ACC112 (cell line): Measurements from ENCODE around the gene SALL3.

ENCODE experiments used
- H2AFZ ChIP-seq: fragments of 200-600 bp; sonication (generic); one replicate; pipeline ENCODE4 v1.6.0; 2017; ENCODE audit warnings: antibody characterized with exemption, low read length; ENCODE audit not compliant: unreplicated experiment
- H3K27ac ChIP-seq: fragments of 200-600 bp; sonication (generic); 2 replicates; pipeline ENCODE4 v1.5.1; 2014; ENCODE audit warnings: low read depth, mild to moderate bottlenecking, antibody characterized with exemption, low read length, moderate library complexity
- H3K27me3 ChIP-seq: fragments of 200-600 bp; sonication (generic); 2 replicates; pipeline ENCODE4 v1.6.1; 2014; ENCODE audit warnings: mild to moderate bottlenecking, antibody characterized with exemption, low read length, moderate library complexity, mixed read lengths; ENCODE audit not compliant: insufficient read depth
- H3K36me3 ChIP-seq: fragments of 200-600 bp; sonication (generic); 2 replicates; pipeline ENCODE4 v1.6.1; 2016; ENCODE audit warnings: mild to moderate bottlenecking, antibody characterized with exemption, low read length, moderate library complexity, mixed read lengths; ENCODE audit not compliant: insufficient read depth
- H3K4me1 ChIP-seq: fragments of 200-600 bp; sonication (generic); one replicate; pipeline ENCODE4 v1.6.1; 2016; ENCODE audit warnings: low read length, mixed read lengths; ENCODE audit not compliant: insufficient read depth, unreplicated experiment, control insufficient read depth
- H3K4me3 ChIP-seq: fragments of 200-600 bp; sonication (generic); 2 replicates; pipeline ENCODE4 v1.5.1; 2014; ENCODE audit warnings: mild to moderate bottlenecking, low read depth, low read length
- H3K79me2 ChIP-seq: fragments of 200-600 bp; sonication (generic); one replicate; pipeline ENCODE4 v1.6.0; 2016; ENCODE audit warnings: low read length; ENCODE audit not compliant: control insufficient read depth, unreplicated experiment, insufficient read depth

Gene SALL3

DNA sequence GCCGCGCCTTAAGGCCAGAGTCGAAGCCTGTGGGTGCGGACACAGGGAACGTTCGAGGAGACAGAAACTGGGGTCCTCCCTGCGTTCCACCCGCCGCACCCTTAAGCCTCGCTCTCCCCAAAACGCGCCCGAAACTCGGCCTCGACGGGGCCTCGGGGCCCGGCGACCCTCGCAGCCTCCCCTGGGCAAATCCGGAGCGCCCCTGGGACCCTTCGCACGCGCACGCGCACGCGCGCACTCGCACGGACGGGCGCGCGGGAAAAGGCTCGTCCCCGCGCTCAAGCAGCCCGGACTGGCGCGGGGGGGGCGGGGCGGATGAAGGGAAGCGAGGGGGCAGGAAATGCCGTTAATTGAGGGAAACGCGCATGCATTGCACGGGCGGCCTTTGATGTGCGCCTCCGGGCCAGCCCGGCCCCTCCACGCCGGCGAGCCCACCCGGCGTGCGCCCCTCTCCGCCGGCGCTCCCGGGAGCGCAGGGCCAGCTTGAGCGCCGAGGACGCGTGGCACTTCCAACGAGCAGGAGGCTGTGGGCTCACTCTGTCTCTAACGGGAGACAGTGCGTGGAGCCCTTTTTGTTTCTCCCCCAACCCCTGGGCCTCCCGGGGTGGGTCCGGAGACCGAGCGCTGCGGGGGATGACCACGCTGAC lies 5.4 kb upstream of the SALL3 start:
- Histone ChIP-seq H2AFZ (no peak overlapping the region), H3K27me3 (peaks cover 77% of the 10 kb centered on the region), H3K4me1 (no peaks in the 10 kb centered on the region), H3K4me3 (no peak overlapping the region), H3K79me2 (no peaks in the 10 kb centered on the region), H3K27ac (no peak overlapping the region), H3K36me3 (no peaks in the 10 kb centered on the region)

DNA sequence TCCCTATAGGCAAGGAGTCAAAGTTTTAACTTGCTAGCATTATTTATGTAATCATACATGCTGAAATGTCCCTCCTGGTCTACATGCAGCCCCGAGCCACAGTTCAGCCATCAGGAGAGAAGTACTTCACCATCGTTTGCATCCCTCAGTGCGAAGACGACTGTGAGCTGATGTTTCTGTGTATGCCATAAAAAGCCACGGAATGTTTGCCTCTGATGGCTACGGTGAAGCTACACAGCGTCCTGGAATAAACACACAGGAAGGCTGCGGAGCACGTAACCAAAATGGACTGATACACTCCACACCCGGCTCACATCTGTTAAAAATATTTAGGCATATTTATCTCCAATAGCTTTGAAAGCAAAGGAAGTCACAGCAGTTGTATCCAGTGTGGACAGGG lies 4.3 kb upstream of the SALL3 start:
- Histone ChIP-seq H3K4me1 (no peaks in the 10 kb centered on the region), H3K4me3 (no peak overlapping the region), H3K36me3 (no peaks in the 10 kb centered on the region), H3K27me3 (peaks cover 79% of the 10 kb centered on the region), H3K27ac (no peak overlapping the region), H3K79me2 (no peaks in the 10 kb centered on the region), H2AFZ (no peak overlapping the region)

DNA sequence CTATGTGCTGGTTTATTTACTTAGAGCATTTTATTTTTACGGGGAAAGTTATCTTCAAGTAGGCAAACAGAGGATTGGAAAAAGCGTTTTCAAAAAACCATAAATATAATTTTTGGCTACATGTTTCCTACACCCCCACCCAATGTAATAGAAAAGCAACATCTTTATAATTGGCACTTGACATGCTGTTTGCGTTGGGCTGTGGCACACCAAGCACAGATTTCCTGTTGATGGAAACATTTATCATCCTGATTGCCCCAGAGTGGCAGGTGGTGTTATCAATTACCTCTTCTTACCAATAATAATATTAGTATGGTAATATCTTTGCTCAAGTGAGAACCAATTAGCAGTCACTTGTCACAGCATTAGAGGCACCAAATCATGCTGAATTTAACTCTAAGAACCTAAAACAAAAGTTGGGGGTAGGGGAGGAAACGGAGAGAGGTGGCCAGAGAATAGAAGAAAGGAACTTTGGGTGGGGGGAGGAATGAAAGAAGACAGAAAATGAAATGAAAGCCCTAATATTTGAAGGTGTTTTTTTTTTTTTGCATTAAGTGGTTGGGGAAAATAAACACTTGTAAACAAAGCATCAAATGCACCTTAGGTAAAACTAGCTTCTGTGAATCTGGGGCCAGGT lies 3.8 kb upstream of the SALL3 start:
- H3K27ac ChIP-seq, result no peak overlapping the region
- no peak overlapping the region for H3K4me3 ChIP-seq
- H3K79me2 ChIP-seq, result no peaks in the 10 kb centered on the region
- no peaks in the 10 kb centered on the region for H3K4me1 ChIP-seq
- H3K36me3 ChIP-seq, result no peaks in the 10 kb centered on the region
- H2AFZ ChIP-seq, result no peak overlapping the region
- peaks cover 84% of the 10 kb centered on the region for H3K27me3 ChIP-seq

DNA sequence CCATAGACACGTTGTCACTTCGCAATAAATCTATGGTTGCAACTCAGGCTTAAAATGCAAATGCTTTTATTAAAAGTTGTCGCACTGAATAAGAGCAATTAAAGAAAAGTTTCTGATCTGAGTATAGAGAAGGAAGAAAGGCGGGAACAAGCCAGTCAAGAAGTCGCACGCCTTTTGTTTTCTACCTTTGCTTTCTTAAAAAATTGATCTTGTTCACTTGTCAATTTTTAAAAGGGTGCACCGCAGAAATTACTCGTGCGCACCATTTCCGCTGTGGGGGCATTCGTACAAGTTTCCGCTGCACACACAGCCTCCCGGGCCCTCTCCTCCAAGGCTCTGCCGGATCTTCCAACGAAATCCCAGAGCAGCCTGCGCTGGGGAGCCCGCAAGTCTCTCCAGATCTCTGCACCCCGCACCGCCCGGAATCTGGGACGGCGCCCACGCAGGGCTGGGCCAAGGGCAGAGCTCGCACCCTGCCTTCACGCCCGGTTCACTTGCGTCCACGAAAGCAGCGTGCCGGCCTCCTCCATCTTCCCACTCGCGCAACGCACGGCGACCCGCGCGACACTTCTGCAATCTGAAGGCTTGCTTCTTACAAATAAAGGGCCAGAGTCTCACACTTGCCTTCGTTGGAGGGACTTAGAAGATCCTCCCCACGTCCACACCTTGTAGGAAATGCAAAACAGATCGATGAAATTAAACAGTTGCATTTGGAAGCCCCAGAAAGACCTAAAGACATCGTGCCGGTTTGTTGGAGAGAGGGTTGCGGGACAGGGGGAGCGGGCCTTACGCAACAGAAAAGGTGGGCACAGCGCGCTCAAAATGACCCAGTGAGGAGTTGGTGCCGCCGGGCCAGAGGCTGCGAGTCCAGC lies 2.6 kb upstream of the SALL3 start:
- Histone ChIP-seq H3K79me2 (no peaks in the 10 kb centered on the region), H2AFZ (no peak overlapping the region), H3K27me3 (peaks cover 90% of the 10 kb centered on the region), H3K4me1 (no peaks in the 10 kb centered on the region), H3K27ac (no peak overlapping the region), H3K36me3 (no peaks in the 10 kb centered on the region), H3K4me3 (no peak overlapping the region)

DNA sequence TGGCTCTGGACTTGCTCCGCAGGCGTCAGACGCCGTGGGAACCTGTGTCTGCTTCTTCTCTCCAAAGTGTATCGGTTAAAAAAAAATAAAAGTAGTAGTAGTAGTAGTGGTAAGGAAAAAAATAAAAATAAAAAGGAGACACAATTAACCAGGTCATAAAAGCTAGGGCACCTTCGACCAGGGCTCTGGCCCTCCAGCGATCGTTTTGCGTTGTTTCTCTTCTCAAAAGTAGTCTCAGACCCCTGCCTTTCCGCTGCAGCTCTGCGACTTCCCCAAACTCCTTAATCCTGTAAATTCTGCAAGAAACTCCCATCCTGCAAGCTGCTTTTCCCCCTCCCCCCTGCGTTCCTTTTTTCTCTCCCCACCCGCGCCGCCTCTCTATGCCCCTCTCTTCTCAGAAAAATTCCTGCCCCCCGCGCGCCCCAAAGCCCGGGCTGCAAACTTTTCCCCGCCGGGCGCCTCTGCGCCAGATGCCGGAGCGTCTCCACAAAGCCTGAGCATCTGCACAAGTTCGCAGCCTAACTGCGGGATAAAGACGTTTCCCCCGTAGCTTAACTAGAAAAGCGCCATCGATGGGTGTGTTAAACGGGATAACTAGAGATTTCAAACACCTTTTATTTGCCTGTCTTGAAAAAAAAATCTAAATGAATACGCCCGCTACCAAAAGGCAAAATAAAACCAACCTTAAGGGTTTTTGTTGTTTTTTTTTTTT lies 1.8 kb upstream of the SALL3 start:
- H2AFZ ChIP-seq, result no peak overlapping the region
- H3K4me3 ChIP-seq, result no peak overlapping the region
- H3K27me3 ChIP-seq, result peaks cover 90% of the 10 kb centered on the region
- no peak overlapping the region for H3K27ac ChIP-seq
- H3K36me3 ChIP-seq, result no peaks in the 10 kb centered on the region
- H3K4me1 ChIP-seq, result no peaks in the 10 kb centered on the region
- H3K79me2 ChIP-seq, result no peaks in the 10 kb centered on the region

DNA sequence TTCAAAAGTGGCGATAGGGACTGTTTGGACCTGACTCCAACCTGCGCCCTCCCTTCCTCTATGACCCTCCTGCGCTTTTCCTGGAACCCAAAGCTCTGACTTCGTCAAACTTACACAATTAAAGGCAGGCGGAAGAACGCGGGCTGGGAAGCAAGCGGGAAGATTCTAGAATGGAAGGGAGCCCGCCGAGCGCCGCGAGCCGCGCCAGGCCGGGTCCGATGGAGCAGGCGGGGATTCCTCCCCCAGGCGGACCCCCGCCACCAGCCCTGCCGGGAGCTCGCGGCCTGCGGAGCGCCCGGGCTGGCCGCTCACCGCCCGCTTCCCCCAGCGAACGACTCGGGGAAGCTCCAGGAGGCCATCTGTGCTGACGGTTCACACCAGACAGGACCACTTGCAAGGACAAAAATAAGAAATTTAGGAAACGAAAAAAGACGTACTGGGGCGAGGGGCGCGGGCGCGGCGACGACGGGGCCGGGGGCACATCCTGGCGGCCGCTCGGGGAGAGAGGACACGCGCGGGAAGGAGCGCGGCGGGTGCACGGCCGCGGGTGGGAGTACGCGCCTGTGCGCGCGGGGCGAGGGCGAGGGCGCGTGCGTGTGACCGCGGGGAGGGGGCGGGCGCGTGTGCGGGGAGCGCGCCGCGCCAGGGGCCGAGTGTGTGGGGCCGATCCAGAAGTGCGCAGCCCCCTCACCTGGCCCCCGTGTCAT lies 1.1 kb upstream of the SALL3 start:
- Histone ChIP-seq H3K27ac (no peak overlapping the region), H3K4me3 (no peak overlapping the region), H3K4me1 (no peaks in the 10 kb centered on the region), H2AFZ (no peak overlapping the region), H3K79me2 (no peaks in the 10 kb centered on the region), H3K27me3 (peaks cover 90% of the 10 kb centered on the region), H3K36me3 (no peaks in the 10 kb centered on the region)

DNA sequence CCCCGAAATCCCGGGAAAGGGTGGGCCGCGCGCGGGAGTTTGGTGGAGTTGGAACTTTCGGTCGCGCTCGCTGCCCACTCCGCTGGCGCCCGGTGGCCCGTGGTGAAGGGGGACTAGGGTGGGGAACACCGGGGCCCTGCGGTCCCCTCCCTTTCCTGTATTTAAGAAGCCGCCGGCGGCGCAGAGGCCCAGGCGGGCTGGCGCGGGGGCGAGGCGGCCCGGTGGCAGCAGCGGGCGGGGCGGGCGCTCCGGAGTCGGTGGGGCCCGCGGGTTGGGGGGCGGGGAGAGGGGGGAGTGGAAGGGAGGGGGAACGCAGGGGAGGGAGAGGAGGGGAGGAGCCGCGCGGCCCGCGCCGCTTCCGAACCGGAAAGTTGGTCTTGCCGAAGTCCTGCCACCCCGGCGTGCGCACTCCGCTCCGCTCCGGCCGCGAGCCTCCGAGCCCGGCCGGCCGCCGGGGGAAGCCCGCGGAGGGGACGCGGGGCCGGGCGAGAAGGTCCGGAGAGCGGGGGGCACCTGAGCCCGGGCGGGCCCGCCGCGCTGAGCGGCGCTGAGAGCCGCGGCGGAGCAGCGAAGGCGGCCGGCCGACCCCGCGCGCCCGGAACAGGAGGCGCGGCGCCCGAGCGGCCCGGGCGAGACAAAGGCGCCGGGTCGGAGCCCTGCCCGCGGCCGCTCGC lies 425 bp upstream of the SALL3 start:
- Histone ChIP-seq H3K4me3 (no peak overlapping the region), H3K79me2 (no peaks in the 10 kb centered on the region), H3K36me3 (no peaks in the 10 kb centered on the region), H3K27me3 (peaks cover 90% of the 10 kb centered on the region), H3K27ac (no peak overlapping the region), H2AFZ (no peak overlapping the region), H3K4me1 (no peaks in the 10 kb centered on the region)

DNA sequence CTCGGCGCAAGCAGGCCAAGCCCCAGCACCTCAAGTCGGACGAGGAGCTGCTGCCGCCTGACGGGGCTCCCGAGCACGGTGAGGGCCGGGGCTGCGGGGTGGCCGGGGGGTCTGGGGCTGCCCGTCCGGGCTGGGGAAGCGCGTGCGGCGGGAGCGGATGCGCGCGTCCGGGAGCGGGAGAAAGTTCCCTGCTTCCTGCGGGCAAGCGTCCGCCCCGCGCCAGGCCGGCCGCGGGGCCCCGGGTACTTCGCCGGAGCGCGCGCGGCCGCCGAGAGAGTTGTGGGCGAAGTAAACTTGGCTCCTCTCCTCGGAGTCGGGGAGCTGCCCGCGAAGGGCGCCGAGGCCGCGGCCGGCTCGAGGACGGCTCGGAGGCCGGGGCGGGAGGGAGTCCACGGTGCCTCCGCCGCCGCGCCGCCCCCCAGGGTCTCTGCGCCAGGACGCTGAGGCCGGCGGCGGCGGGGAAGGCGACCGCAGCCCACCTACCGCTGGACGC lies 707 bp downstream of the SALL3 start:
- no peaks in the 10 kb centered on the region for H3K4me1 ChIP-seq
- peaks cover 90% of the 10 kb centered on the region for H3K27me3 ChIP-seq
- H3K4me3 ChIP-seq, result no peak overlapping the region
- no peaks in the 10 kb centered on the region for H3K36me3 ChIP-seq
- no peak overlapping the region for H3K27ac ChIP-seq
- no peak overlapping the region for H2AFZ ChIP-seq
- H3K79me2 ChIP-seq, result no peaks in the 10 kb centered on the region

DNA sequence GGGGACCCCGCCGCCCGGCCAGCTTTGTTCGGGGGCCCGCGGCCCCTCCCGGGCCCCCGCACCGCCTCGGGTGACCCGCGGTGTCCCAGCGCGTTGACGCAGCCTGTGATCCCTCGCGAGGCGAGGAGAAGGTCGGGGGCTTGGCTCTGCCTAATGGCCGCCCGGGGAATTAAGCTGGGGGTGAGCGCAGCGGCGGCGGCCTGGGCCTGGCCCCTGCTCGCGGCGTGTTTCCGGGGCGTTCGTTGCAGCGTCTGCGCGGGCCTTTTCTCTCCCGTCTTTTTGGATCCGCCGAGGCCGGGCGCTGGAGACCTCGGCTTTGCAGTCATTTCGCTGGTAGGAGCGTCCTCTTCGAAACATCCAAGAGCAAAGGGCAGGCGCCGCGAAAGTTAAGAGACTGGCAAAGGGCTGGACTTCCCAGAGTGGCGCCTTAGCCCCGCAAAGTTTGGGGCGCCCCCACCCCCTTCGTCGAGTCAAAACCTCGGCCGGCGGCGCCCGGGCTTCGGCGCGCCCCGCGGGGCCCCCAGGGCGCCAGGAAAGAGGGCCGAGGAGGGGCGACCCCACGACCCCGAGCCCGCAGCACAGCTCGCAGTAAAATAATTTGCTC lies 1.3 kb downstream of the SALL3 start:
- Histone ChIP-seq H3K79me2 (no peaks in the 10 kb centered on the region), H2AFZ (no peak overlapping the region), H3K4me3 (no peak overlapping the region), H3K27me3 (peaks cover 90% of the 10 kb centered on the region), H3K4me1 (no peaks in the 10 kb centered on the region), H3K36me3 (no peaks in the 10 kb centered on the region), H3K27ac (no peak overlapping the region)
